ENCODE results near the gene SIAH3.

GRCh38 chr13:45881353-45881752 is 29.8 kb upstream of the SIAH3 start:
- TF ChIP-seq REST (IDR thresholded peaks at IDR 0.05; ENCODE audit: insufficient read depth in 1 of 2, low read depth in 2 of 2, low read length in 2 of 2), result no peak
- no peak for TF ChIP-seq POLR2AphosphoS5 (IDR thresholded peaks at IDR 0.05; ENCODE audit: low read depth, low read length)
- TF ChIP-seq SIN3A (IDR thresholded peaks at IDR 0.05; ENCODE audit: borderline replicate concordance, insufficient read depth, low read length), result no peak
